GM21737 (cell line): ENCODE data around the gene SMIM28.

Source experiments
- ATAC-seq: cut with Tn5 transposase; IDR thresholded peaks from one replicate; pipeline ENCODE4 v1.9.1; 2021; ENCODE audit warnings: mild to moderate bottlenecking, moderate library complexity; ENCODE audit not compliant: unreplicated experiment

The SMIM28 gene

DNA sequence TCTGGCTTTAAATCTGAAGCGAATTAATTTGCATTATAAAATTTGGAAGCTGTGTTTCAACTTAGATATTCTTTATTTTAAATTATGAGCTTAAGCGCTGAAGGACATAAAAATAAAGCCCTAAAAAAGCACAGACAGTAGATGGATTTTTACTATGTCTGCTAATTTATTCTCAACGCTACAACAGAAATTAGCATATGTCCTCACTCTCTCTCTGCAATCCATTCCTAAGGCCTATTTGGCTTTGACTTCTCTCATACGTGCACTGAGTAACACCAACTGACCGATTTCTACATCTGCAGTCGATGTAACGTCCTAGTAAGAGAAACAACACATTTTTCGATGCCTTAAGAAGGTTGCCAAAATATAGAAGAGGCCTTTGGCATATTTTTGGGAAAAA is 50.0 kb downstream of the SMIM28 start:
- ATAC-seq, result no peak

- ATAC-seq, result no peak
Observed at GRCh38 chr6:138428944-138429598, 51.4 kb downstream of the SMIM28 start.

GRCh38 chr6:138429761-138430160 is 52.1 kb downstream of the SMIM28 start:
- no peak for ATAC-seq

- ATAC-seq, result no peak
Observed at GRCh38 chr6:138430361-138431145, 52.8 kb downstream of the SMIM28 start.

DNA sequence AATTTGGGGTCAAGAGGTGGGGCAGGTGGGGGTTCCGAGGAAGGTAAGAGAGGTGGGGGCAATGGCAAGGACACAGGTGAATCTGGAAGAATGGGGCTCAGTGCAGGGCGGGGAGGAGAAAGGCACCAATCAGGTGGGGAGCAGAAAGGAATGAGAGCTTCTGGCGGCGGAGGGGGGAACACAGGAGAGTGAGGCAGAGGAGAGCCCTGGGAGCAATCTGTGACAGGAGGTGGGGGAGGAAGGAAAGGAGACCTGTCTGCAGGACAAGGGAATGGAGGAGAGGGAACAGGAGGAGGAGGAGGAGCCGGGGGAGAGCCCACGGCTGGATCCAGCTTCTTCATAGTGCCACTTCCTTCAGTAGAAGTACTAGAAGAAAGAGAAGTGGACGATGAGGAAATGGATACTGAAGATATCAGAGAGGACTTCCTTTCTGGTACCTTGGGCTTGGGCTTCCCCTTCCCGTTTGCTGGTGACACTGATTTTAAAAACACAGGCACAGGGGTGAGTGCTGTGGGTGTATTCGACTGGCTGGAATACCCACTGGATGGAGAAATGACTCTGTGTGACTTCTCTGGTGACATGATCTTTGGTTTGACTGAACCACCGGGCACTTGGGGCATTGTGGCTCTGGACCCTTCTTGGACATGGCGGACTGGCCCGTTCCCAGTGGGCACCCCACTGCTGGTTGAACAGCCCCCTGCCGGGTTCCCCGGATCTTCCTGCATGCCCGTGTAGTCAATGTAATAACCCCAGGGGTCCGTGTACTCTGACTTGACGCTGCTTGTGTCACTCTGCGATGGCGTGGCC is 53.8 kb downstream of the SMIM28 start:
- ATAC-seq, result no peak

- no peak for ATAC-seq
Observed at GRCh38 chr6:138432063-138432356, 54.3 kb downstream of the SMIM28 start.
